OCI-LY1 (cell line): ENCODE results near the gene SP140.

ENCODE experiments used
- H2AFZ ChIP-seq: fragments of 200-600 bp; sonication (generic), shearing (Covaris generic); 2 replicates; pipeline ENCODE4 v1.6.0; 2014; ENCODE audit warnings: antibody characterized with exemption, mild to moderate bottlenecking, low read length
- H3F3A ChIP-seq: fragments of 200-600 bp; sonication (generic), shearing (Covaris generic); 2 replicates; pipeline ENCODE4 v1.6.0; 2014; ENCODE audit warnings: mild to moderate bottlenecking, antibody characterized with exemption, low read length, moderate library complexity; ENCODE audit not compliant: insufficient read depth
- H3K27ac ChIP-seq: fragments of 200-600 bp; sonication (generic); 2 replicates; pipeline ENCODE4 v1.5.1; 2014; ENCODE audit warnings: low read length, mixed run types, mild to moderate bottlenecking, low read depth; ENCODE audit not compliant: poor library complexity, severe bottlenecking
- H3K27me3 ChIP-seq: fragments of 200-600 bp; sonication (generic); 2 replicates; pipeline ENCODE4 v1.6.0; 2014; ENCODE audit warnings: antibody characterized with exemption, mild to moderate bottlenecking, low read length, moderate library complexity; ENCODE audit not compliant: insufficient read depth
- H3K36me3 ChIP-seq: fragments of 200-600 bp; sonication (generic); 2 replicates; pipeline ENCODE4 v1.6.1; 2014; ENCODE audit warnings: mild to moderate bottlenecking, antibody characterized with exemption, low read length, moderate library complexity, mixed read lengths; ENCODE audit not compliant: insufficient read depth
- H3K4me1 ChIP-seq: fragments of 200-600 bp; sonication (generic); 2 replicates; pipeline ENCODE4 v1.5.1; 2014; ENCODE audit warnings: mild to moderate bottlenecking, low read length, moderate library complexity; ENCODE audit not compliant: insufficient read depth, severe bottlenecking
- H3K4me2 ChIP-seq: fragments of 200-600 bp; sonication (generic), shearing (Covaris generic); 2 replicates; pipeline ENCODE4 v1.6.1; 2014; ENCODE audit warnings: low read length
- H3K4me3 ChIP-seq: fragments of 200-600 bp; sonication (generic); 2 replicates; pipeline ENCODE4 v1.5.1; 2014; ENCODE audit warnings: low read length, low read depth, mild to moderate bottlenecking, mixed read lengths; ENCODE audit not compliant: poor library complexity, severe bottlenecking
- H3K79me2 ChIP-seq: fragments of 200-600 bp; shearing (Covaris generic); 2 replicates; pipeline ENCODE4 v1.6.1; 2016; ENCODE audit warnings: mixed run types, low read length, mixed read lengths; ENCODE audit not compliant: insufficient read depth
- H3K9ac ChIP-seq: fragments of 200-600 bp; sonication (generic), shearing (Covaris generic); 2 replicates; pipeline ENCODE4 v1.6.1; 2014; ENCODE audit warnings: mild to moderate bottlenecking, low read length, mixed read lengths
- H3K9me2 ChIP-seq: fragments of 200-600 bp; sonication (generic), shearing (Covaris generic); 2 replicates; pipeline ENCODE4 v1.6.1; 2014; ENCODE audit warnings: low read depth, mild to moderate bottlenecking, low read length, mixed read lengths
- H3K9me3 ChIP-seq: fragments of 200-600 bp; shearing (Covaris generic); 2 replicates; pipeline ENCODE4 v1.6.1; 2014; ENCODE audit warnings: low read length, mixed read lengths
- H4K20me1 ChIP-seq: fragments of 200-600 bp; sonication (generic), shearing (Covaris generic); 2 replicates; pipeline ENCODE4 v1.6.0; 2016; ENCODE audit warnings: mild to moderate bottlenecking, low read length; ENCODE audit not compliant: insufficient read depth
- EZH2 ChIP-seq: fragments of 200-600 bp; sonication (generic), shearing (Covaris generic); IDR thresholded peaks from 2 replicates; pipeline ENCODE4 v1.8.0; 2017; ENCODE audit warnings: borderline replicate concordance, mixed run types, mild to moderate bottlenecking, antibody characterized with exemption, low read length, moderate library complexity, mixed read lengths
- TF ChIP-seq, protein P1 (sequence below): fragments of 200-600 bp; sonication (generic), shearing (Covaris generic); IDR thresholded peaks from 2 replicates; pipeline ENCODE4 v1.5.1; 2017; ENCODE audit warnings: mild to moderate bottlenecking, antibody characterized with exemption, low read length, moderate library complexity, mixed read lengths

SP140 gene

DNA sequence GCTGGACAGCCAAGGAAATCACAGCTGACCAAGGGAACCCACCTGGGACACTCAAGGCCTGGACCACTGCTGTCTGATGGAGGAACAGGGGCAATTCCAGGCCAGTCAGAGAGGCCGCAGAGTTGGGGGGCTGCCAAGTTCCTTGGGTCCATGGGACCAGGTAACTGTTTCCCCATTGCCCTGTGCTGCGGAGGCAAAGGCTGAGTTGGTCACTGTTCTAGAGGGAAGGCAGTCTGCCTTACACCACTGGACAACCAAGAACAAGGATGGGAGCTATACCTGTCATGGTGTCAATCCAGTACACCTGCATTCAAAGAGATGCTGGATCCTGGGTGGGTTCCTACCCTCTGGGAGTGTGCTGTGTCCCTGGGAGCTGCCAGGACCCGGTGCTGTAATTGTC lies 91.8 kb downstream of the SP140 start:
- H3K4me3 ChIP-seq, result no peak overlapping the region
- no peaks in the 10 kb centered on the region for H3K9me2 ChIP-seq
- no peaks in the 10 kb centered on the region for H3K9me3 ChIP-seq
- H3K4me1 ChIP-seq, result peaks cover 24% of the 10 kb centered on the region
- TF ChIP-seq, protein P1, sequence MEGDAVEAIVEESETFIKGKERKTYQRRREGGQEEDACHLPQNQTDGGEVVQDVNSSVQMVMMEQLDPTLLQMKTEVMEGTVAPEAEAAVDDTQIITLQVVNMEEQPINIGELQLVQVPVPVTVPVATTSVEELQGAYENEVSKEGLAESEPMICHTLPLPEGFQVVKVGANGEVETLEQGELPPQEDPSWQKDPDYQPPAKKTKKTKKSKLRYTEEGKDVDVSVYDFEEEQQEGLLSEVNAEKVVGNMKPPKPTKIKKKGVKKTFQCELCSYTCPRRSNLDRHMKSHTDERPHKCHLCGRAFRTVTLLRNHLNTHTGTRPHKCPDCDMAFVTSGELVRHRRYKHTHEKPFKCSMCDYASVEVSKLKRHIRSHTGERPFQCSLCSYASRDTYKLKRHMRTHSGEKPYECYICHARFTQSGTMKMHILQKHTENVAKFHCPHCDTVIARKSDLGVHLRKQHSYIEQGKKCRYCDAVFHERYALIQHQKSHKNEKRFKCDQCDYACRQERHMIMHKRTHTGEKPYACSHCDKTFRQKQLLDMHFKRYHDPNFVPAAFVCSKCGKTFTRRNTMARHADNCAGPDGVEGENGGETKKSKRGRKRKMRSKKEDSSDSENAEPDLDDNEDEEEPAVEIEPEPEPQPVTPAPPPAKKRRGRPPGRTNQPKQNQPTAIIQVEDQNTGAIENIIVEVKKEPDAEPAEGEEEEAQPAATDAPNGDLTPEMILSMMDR, result no peak
- no peak for TF ChIP-seq EZH2
- H3K27ac ChIP-seq, result peak overlapping the region; percentile 90
- no peak overlapping the region for H3K4me2 ChIP-seq
- no peaks in the 10 kb centered on the region for H3K79me2 ChIP-seq
- no peak overlapping the region for H2AFZ ChIP-seq
- no peaks in the 10 kb centered on the region for H3K27me3 ChIP-seq
- H3K36me3 ChIP-seq, result 0 out of 2 replicates have a peak, but pooled peaks cover 9% of the 10 kb centered on the region
- no peaks in the 10 kb centered on the region for H4K20me1 ChIP-seq
- H3K9ac ChIP-seq, result no peak overlapping the region
- no peaks in the 10 kb centered on the region for H3F3A ChIP-seq

DNA sequence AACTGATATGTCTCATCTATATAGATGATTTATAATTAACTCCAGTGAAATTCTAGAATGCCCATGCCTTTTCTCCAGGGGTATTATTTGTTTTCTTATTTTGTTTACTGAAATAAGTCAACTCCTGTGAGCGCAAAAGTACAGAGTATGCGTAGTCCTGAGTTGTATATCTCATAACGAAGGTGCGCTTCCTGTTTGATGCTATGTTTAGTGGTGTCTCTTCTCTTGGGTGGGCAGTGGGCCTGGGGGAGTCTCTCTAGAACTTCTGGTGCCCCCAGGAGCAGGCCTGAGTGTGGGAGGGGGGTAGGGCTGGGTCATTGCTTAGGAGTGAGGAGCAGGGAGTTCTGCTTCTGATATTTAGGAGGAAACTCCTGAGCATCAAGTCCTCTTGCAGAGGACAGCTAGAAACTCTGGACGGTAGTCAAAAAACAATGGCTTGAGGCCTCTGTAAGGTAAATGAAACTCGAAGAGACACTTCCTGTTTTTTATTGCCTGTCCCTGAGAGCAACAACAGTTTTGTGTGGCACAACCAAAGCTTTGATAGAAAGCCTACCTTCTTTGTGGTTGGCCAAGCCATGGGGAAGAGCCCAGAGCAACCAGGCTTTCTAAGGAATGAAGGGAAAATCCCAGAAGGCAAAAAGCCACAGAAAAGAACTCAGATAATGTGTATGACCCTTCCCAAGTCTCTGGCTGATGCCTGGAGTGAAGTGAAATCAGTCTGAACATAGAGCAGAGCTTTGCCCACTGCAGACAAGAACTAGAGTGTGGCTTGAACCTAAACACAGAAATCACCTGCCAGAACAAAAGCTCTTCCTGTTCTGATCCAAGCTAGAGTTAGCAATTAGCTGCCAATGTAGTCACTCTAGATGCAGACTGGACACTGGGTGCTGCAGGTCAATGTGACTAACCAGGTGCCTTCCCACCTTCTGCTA lies 92.9 kb downstream of the SP140 start:
- Histone ChIP-seq H3K27me3 (no peaks in the 10 kb centered on the region), H3K4me3 (peak overlapping the region; percentile 34), H3K27ac (peak overlapping the region; percentile 90), H3K9me3 (no peaks in the 10 kb centered on the region), H3K79me2 (no peaks in the 10 kb centered on the region), H3K36me3 (no peaks in the 10 kb centered on the region), H2AFZ (no peak overlapping the region), H3F3A (no peaks in the 10 kb centered on the region), H4K20me1 (no peaks in the 10 kb centered on the region), H3K9me2 (no peaks in the 10 kb centered on the region), H3K4me2 (peak overlapping the region; percentile 58), H3K4me1 (peaks cover 27% of the 10 kb centered on the region), H3K9ac (peak overlapping the region; percentile 43)
- no peak for TF ChIP-seq EZH2
- TF ChIP-seq, protein P1, result no peak

DNA sequence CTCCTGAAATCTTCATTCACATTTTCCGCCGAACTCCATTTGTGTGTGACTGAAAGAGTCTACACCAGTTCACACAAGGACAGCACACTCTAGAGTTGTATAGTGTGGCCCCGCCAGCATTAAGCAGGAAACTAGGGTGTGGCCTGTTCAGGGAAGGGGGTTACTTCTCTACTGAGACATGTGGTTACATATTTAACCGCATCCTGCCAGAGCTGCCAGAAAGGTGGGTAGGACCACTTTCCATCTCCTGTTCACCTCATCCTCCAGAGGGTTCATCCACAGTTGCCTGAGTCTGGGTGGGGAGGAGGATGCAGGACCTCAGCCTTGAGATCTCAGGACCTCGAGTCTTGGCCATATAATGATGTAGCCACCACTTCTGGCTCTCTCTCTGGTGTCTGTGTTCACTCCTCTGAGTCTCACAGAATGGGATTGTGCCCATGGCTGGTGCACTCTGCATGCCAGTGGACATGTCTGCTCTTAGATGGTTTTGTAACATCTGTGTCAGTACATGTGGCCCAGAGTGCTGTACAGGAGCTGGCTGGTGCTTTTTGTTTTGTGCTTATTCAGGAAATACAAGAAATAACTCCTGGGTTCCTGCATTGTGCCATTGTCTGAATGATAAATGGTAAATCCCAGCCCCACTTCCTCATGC lies 93.8 kb downstream of the SP140 start:
- peak overlapping the region; percentile 58 for H3K4me2 ChIP-seq
- H3K9ac ChIP-seq, result peak overlapping the region; percentile 43
- peak overlapping the region; percentile 90 for H3K27ac ChIP-seq

More for the DNA sequence above, 93.8 kb downstream of the SP140 start:
- H4K20me1 ChIP-seq, result no peaks in the 10 kb centered on the region
- H3K27me3 ChIP-seq, result no peaks in the 10 kb centered on the region
- H3K4me3 ChIP-seq, result peak overlapping the region; percentile 34
- no peaks in the 10 kb centered on the region for H3K79me2 ChIP-seq
- no peak for TF ChIP-seq EZH2
- TF ChIP-seq, protein P1, result no peak
- H3K36me3 ChIP-seq, result no peaks in the 10 kb centered on the region
- peaks cover 34% of the 10 kb centered on the region for H3K4me1 ChIP-seq
- no peak overlapping the region for H2AFZ ChIP-seq
- no peaks in the 10 kb centered on the region for H3K9me2 ChIP-seq
- H3K9me3 ChIP-seq, result no peaks in the 10 kb centered on the region
- no peaks in the 10 kb centered on the region for H3F3A ChIP-seq
